GM19035 (cell line): Measurements from ENCODE around the gene HERC2.
"Not testable (repeated sequence)": the region's sequence is repeated elsewhere in the genome, so short reads cannot be mapped to it uniquely, and the experiment has no call there.

Source experiments
- ATAC-seq: cut with Tn5 transposase; IDR thresholded peaks from one replicate; pipeline ENCODE4 v1.9.1; 2021; ENCODE audit not compliant: unreplicated experiment

Gene HERC2

DNA sequence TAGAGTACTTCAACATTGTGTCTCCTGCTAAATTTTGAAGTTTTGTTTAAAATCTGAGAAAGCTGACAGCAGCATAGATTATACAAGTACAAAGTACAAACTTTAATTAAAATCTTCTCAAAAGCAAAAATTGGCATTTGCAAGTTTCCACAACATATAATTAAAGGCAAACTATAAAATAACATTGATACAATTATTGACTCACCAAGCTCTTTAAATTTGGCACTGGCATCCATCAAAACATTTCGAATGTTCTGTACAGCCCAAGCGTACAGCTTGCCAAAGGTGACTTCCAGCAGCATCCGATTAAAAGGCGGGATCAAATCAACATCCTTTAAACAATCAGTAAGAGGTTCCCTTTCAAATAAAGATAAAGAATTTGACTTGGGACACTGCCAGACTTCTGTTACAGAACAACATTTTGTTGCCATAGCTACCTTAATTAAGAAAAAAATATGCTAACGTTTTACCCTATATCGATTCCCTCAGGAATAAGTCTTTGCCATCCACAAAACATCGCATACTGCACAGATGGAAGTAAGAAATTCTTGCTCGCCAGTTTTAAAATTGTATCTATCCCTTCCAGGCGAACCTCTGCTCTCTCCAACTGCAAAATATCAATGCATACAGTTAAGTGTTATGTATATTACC is 92.9 kb downstream of the HERC2 start:
- not testable (repeated sequence) for ATAC-seq

- ATAC-seq: no peak
Observed at GRCh38 chr15:28228096-28228495, 93.9 kb downstream of the HERC2 start.

DNA sequence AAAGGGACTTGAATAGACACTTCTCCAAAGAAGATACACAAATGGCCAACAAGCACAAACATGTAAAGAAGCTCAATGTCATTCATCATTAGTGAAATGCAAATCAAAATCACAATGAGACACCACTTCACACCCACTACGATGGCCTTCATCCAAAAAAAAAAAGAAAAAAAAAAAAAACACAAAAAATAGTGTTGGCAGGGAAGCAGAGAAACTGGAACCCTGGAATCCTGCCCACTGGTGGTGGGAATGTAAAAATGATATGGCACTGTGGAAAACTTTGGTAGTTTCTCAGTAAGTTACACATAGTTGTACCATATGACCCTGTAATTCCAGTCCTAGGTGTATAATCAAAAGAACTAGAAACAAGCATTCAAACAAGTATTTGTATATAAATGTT is 94.7 kb downstream of the HERC2 start:
- ATAC-seq: not testable (repeated sequence)

DNA sequence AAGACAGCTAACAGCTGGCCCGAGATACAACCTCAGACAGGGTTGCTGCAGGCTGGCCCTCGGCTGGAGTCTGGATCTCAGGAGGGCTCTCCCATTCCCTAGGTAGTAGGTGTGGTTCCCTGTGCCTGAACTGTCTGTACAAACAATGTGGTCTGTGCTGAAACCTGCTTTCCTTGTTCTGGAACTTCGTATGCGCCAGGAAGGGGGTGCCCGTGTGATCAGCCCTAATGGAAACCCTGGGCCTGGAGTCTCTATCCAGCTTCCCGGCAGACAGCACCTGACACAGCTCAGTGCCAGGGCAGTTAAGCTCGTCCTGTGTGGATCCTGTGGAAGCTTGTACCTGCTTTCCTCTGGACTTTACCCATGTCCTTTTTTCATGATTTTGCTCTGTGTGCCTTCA is 99.4 kb downstream of the HERC2 start:
- not testable (repeated sequence) for ATAC-seq

DNA sequence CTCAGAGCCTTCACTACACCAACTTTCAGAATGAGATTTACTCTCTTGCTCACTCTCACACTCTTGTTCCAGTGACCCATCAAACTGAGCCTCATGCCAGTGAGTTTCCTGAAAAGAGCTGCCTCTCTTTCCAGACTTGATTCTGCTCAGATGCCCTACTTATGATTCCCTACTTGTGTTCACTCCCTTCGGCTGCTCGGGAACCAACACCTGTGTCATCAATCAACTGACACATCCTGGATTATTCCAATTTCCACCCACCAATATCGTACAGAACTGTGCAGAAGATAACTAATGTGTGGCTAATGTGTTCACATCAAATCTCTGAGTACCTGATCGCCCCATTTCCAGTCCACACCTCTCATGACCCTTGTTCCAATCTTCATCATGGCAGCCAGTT is 100.3 kb downstream of the HERC2 start:
- not testable (repeated sequence) for ATAC-seq

DNA sequence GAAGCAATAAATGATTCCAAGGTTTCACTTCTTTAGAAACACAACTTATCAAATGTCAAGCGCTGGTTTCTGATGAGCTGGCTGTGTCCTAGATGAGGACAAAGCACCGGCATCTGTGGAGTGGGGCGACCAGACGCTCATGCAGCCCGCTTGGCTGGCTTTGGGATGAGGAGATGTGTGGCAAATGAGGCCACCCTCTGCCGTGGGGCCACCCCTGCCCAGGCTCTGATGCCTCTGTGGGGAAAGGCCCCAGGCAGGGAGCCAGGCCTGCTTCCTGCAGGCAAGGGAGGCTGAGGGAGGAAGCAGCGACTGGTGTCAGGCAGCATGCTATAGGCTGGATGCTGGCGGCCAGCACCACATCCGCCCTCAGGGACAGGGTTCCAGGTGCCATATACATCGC is 102.9 kb downstream of the HERC2 start:
- no peak for ATAC-seq

GRCh38 chr15:28216946-28217546 is 104.9 kb downstream of the HERC2 start:
- not testable (repeated sequence) for ATAC-seq

DNA sequence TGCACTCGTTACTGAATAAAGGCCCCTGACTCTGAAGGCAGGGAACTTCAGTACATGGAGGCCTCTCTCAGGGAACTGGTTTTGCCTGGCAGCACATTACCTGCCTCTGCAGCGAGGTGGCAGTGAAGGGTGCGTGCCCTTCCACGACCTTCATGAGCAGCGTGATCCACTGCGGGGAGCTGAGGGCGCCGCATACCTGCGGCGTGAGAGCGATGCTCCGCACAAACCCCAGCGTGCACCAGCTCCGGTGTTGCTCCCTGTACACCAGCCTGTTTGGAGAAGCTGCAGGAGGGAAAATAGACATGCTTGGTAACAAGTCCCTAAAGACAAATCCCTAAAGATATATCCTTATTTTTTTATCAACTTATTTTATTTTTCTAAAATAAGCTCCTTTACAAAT is 106.5 kb downstream of the HERC2 start:
- not testable (repeated sequence) for ATAC-seq

DNA sequence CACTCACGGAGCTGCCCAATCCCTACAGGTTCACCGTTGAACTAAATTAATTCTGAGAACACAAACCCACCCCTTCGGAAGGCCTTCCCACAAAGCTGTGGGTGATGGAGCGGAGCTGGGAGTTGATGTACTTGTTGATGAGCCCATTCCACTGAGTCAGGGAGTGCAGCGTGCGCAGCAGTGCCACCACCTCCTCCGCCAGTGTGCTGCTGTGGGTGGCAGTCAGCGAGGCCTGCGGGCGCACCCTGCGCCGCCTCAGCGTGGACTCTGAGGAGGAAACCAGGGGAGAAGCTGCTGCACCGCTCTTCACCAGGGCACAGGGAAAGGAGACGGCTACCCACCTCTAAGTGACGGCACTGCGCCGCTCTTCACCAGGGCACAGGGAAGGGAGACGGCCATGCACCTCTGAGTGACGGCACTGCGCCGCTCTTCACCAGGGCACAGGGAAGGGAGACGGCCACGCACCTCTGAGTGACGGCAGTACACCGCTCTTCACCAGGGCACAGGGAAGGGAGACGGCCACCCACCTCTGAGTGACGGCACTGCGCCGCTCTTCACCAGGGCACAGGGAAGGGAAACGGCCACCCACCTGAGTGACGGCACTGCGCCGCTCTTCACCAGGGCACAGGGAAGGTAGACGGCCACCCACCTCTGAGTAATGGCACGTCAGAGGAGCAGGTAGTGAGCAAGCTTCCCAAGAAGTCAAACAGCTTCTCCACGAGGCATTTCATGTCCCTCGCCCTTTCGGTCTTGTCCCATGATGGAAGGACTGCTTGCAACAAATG is 107.8 kb downstream of the HERC2 start:
- not testable (repeated sequence) for ATAC-seq

- ATAC-seq: not testable (repeated sequence)
Observed at GRCh38 chr15:28213393-28213792, 108.6 kb downstream of the HERC2 start.

DNA sequence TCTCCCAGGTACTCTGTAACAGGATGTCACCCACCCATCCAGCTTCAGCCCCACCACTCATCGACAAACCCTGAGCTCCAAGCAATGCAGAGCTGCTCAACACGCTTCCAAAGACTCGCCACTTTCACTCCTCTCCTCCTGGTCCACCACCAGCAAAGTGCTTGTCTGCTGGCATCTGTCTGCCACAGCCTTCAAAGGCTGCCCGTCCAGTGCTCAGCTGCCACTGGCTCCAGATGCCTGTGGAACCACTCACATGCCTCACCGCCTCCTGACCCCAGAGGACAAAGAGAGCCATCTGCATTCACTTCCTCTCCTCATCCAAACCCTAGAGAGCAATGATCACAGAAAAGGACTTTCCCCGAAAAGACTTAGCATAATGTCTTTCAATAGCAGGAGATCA is 113.4 kb downstream of the HERC2 start:
- no peak for ATAC-seq

- ATAC-seq: not testable (repeated sequence)
Observed at GRCh38 chr15:28205640-28206039, 116.3 kb downstream of the HERC2 start.

DNA sequence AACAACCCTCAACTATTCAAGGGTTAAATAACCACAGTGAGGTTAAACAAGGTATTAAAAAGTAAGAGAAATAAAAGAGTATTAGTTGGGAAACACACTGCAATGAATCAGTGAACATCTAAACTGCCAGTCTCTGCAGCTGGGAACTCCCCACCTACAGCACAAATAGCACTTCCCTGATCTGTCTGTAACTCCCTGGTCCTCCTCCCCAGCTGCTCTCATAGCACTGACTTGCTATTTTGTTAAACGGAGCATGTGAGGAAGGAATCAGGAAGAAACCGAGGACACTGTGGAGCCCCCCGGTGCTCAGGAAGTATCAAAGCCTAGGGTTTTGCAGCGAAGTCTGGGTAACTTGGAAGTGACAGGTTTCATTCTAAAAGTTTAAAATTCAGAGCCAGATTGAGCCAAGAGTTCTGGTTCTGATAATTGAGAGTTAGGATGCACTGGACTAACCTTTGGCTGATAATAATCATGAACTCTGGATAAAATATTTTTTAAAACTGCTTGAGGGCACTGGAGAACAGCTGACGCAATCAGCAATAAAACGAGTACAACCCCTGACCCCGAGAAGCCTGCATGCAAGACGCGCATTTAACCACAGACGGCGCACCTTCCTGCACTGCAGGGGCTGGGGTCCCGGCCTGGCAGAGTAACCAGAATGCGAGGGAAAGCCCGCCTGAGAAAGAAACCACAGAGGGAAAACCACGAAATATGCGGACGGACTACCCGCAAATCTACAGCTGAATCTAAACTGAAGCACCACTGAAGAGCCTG is 118.7 kb downstream of the HERC2 start:
- ATAC-seq: not testable (repeated sequence)

DNA sequence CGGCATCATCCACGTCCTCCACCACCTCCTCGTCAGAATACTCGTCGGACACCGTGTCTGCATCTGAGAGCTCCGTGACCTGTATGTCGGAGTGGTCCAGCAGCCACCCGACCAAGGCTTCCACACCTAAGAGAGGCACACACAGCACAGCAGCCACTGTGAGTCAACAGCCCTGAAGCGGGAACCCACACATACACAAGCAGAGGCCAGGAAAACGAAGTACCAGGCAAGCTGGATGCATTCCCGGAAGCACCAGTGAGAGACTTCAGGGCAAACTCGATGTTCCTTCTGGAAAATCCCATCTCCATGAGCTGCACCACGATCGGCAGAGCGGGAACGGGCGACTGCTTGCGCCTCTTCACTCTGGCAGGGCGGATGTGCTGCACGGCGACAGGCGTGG is 119.9 kb downstream of the HERC2 start:
- ATAC-seq: not testable (repeated sequence)

DNA sequence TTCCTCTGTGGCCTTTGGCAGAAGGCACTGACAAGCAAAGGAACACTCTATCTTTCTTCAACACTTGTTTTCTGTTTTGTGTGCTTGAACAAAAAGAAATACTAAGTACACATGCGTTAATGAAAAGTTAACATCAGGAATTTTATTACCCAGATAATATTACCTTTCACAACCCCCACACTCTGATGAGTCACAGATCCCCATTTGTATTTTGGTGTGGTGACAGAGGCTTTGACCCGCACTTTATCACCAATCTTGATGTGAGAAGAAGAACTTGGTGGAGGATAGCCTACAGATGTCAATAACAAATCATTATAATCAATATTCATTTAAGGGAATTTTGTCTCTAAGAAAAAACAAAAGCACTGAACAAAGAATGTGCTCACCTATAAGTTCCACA is 123.8 kb downstream of the HERC2 start:
- not testable (repeated sequence) for ATAC-seq

DNA sequence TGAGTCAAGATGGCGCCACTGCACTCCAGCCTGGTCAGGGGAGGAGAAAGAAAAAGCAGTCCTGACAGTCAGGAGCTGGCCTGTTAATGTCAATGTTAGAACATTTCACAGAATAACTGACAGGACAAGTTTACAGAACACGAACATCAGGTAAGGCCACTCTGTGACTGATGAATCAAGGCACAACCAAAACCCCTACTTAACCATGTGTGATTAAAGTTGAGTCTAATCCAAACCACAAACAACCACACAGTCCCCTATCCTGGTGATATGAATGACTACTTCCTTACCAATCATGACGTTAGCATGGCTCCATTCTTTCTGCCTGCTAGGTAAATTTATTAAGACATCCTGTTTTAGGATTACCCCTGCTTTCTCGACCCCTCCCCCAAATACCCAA is 124.3 kb downstream of the HERC2 start:
- not testable (repeated sequence) for ATAC-seq

DNA sequence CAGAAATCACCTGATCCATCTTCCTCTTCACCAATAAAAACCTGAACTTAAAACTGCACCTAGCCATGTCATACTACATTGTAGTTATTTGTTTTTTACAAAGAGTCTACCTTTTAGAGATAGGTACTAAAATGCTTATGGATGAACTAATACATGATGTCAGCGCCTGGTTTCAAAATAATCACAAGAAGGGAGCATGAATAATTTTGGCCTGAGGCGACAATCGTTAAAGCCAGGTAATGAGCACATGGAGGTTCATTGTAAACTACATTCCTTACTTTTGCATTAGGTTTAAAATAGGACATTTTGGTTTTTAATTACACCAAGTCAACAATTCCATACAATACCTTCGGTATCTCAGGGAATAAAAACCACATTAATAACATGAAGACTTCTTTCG is 125.4 kb downstream of the HERC2 start:
- not testable (repeated sequence) for ATAC-seq

- ATAC-seq: no peak
Observed at GRCh38 chr15:28192772-28193171, 129.2 kb downstream of the HERC2 start.

DNA sequence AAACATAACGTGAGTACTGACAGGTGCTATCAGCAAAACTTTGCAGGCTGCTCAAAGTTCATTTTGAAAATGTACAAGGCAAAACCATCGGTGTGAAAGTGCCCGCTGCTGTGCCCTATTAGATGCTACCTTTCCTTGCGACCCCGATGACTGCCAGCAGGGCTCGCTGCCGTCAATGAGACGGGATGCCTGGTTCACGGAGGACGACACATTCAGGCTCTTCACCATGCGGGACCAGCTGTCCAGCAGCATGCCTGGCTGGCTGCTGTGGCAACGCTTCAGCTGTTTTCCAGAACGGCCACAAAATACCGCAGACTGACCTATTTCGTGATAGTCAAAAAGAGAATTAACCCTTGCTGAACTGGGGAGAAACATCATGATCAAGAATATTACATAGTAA is 130.1 kb downstream of the HERC2 start:
- no peak for ATAC-seq

- ATAC-seq: no peak
Observed at GRCh38 chr15:28190391-28191174, 131.4 kb downstream of the HERC2 start.
